Brain microvascular endothelial cell (primary cell): ENCODE results near the gene B4GALT2.

Source experiments
- DNase-seq: peaks from one replicate; pipeline ENCODE4 v3.0.0-alpha.2; 2020
- H3K27ac ChIP-seq: fragments of 250-450 bp; sonication (Bioruptor Pico); 2 replicates; pipeline ENCODE4 v1.5.1; 2020; ENCODE audit warnings: mild to moderate bottlenecking, moderate library complexity
- H3K27me3 ChIP-seq: fragments of 250-450 bp; sonication (Bioruptor Pico); replicated peaks from 2 replicates; pipeline ENCODE4 v1.5.1; 2020; ENCODE audit warnings: mild to moderate bottlenecking
- H3K36me3 ChIP-seq: fragments of 250-450 bp; sonication (Bioruptor Pico); replicated peaks from 2 replicates; pipeline ENCODE4 v1.5.1; 2020; ENCODE audit warnings: mild to moderate bottlenecking
- H3K4me3 ChIP-seq: 2 replicates; pipeline ENCODE4 v1.5.1; 2011; ENCODE audit warnings: low read depth, mild to moderate bottlenecking, control low read depth, low read length, moderate library complexity
- CTCF ChIP-seq: IDR thresholded peaks from 2 replicates; pipeline ENCODE4 v1.5.1; 2011; ENCODE audit warnings: low read depth, mild to moderate bottlenecking, moderate library complexity, low read length, control low read depth, inconsistent platforms; ENCODE audit errors: missing control alignments
- in situ Hi-C: cut with HindIII; loops from 2 replicates; pipeline ENCODE4 v1.10.0; 2017; ENCODE audit warnings: low sequenced_read_pairs, low pct_ligation_motif_present

Gene B4GALT2

GRCh38 chr1:44033756-44034155 lies 54.7 kb downstream of the B4GALT2 start:
- no peak overlapping the region for H3K4me3 ChIP-seq
- H3K36me3 ChIP-seq = no peaks in the 10 kb centered on the region
- H3K27me3 ChIP-seq = no peaks in the 10 kb centered on the region
- H3K27ac ChIP-seq = no peak overlapping the region
- in situ Hi-C loops = no loop called here
- DNase-seq = no peak
- TF ChIP-seq CTCF = no peak

GRCh38 chr1:44034423-44034822 lies 55.4 kb downstream of the B4GALT2 start:
- TF ChIP-seq CTCF = no peak
- DNase-seq = no peak
- Histone ChIP-seq H3K27ac (no peak overlapping the region), H3K27me3 (no peaks in the 10 kb centered on the region), H3K4me3 (no peak overlapping the region), H3K36me3 (no peaks in the 10 kb centered on the region)
- in situ Hi-C loops = no loop called here

- no peak for TF ChIP-seq CTCF
- in situ Hi-C loops = no loop called here
- Histone ChIP-seq H3K27me3 (no peaks in the 10 kb centered on the region), H3K4me3 (no peak overlapping the region), H3K36me3 (no peaks in the 10 kb centered on the region), H3K27ac (no peak overlapping the region)
- DNase-seq = no peak
Measured at GRCh38 chr1:44034976-44035716, 56.1 kb downstream of the B4GALT2 start.

- Histone ChIP-seq H3K4me3 (no peak overlapping the region), H3K27me3 (no peaks in the 10 kb centered on the region), H3K36me3 (no peaks in the 10 kb centered on the region), H3K27ac (no peak overlapping the region)
- TF ChIP-seq CTCF = no peak
- DNase-seq = no peak
- in situ Hi-C loops = no loop called here
Measured at GRCh38 chr1:44035726-44036408, 56.9 kb downstream of the B4GALT2 start.

GRCh38 chr1:44036409-44037139 lies 57.6 kb downstream of the B4GALT2 start:
- peak; percentile 88 for TF ChIP-seq CTCF
- peak; percentile 62 for DNase-seq
- Histone ChIP-seq H3K27ac (no peak overlapping the region), H3K27me3 (no peaks in the 10 kb centered on the region), H3K36me3 (no peaks in the 10 kb centered on the region), H3K4me3 (no peak overlapping the region)
- in situ Hi-C loops = no loop called here
